Neural cell (in vitro differentiated cells): ENCODE results near the gene FOXJ1. TPM values are rescaled to one million over a fixed set of nuclear protein-coding genes. Genes with fewer than 3 reads are reported as not detected.

Source experiments
- H2AFZ ChIP-seq: fragments of 200-600, 300-800 bp; sonication (generic), shearing (Covaris generic); 2 replicates; pipeline ENCODE4 v1.6.0; 2014; ENCODE audit warnings: low read depth, mild to moderate bottlenecking, antibody characterized with exemption, low read length, moderate library complexity
- H3F3A ChIP-seq: fragments of 200-600 bp; shearing (Covaris generic); 2 replicates; pipeline ENCODE4 v1.6.1; 2016; ENCODE audit warnings: mild to moderate bottlenecking, moderate library complexity, mixed read lengths, antibody characterized with exemption, low read length; ENCODE audit not compliant: insufficient read depth, poor library complexity, severe bottlenecking
- H3K27ac ChIP-seq: fragments of 200-600, 300-800 bp; sonication (generic), shearing (Covaris generic); 2 replicates; pipeline ENCODE4 v1.5.1; 2014; ENCODE audit warnings: mild to moderate bottlenecking, low read length, moderate library complexity
- H3K27me3 ChIP-seq: fragments of 300-800, 200-600 bp; sonication (generic), shearing (Covaris generic); 2 replicates; pipeline ENCODE4 v1.6.0; 2014; ENCODE audit warnings: mild to moderate bottlenecking, low read depth, low read length, moderate library complexity; ENCODE audit not compliant: insufficient read depth
- H3K36me3 ChIP-seq: fragments of 300-800, 200-600 bp; sonication (generic), shearing (Covaris generic); 2 replicates; pipeline ENCODE4 v1.5.1; 2014; ENCODE audit warnings: mild to moderate bottlenecking, antibody characterized with exemption, low read length, moderate library complexity; ENCODE audit not compliant: insufficient read depth
- H3K4me2 ChIP-seq: fragments of 300-800, 200-600 bp; sonication (generic), shearing (Covaris generic); 2 replicates; pipeline ENCODE4 v1.6.0; 2014; ENCODE audit warnings: mild to moderate bottlenecking, low read length
- H3K4me3 ChIP-seq: fragments of 300-800, 200-600 bp; sonication (generic), shearing (Covaris generic); 2 replicates; pipeline ENCODE4 v1.5.1; 2014; ENCODE audit warnings: mild to moderate bottlenecking, low read length, moderate library complexity
- H3K79me2 ChIP-seq: fragments of 200-600 bp; shearing (Covaris generic); replicated peaks from 2 replicates; pipeline ENCODE4 v1.6.0; 2014; ENCODE audit warnings: mild to moderate bottlenecking, low read length, moderate library complexity; ENCODE audit not compliant: insufficient read depth
- H3K9ac ChIP-seq: fragments of 300-800, 200-600 bp; sonication (generic), shearing (Covaris generic); 2 replicates; pipeline ENCODE4 v1.6.1; 2016; ENCODE audit warnings: mild to moderate bottlenecking, low read length, mixed read lengths
- H3K9me2 ChIP-seq: fragments of 200-600 bp; shearing (Covaris generic); 2 replicates; pipeline ENCODE4 v1.6.1; 2016; ENCODE audit warnings: mild to moderate bottlenecking, low read length, mixed read lengths; ENCODE audit not compliant: insufficient read depth
- H3K9me3 ChIP-seq: fragments of 200-600, 300-800 bp; sonication (generic), shearing (Covaris generic); 2 replicates; pipeline ENCODE4 v1.6.1; 2016; ENCODE audit warnings: mild to moderate bottlenecking, mixed run types, low read length, moderate library complexity, mixed read lengths
- H4K20me1 ChIP-seq: fragments of 200-600 bp; shearing (Covaris generic); 2 replicates; pipeline ENCODE4 v1.6.1; 2016; ENCODE audit warnings: mild to moderate bottlenecking, mixed run types; ENCODE audit not compliant: insufficient read depth
- CTCF ChIP-seq: fragments of 450-650 bp; IDR thresholded peaks from 2 replicates; pipeline ENCODE4 v1.5.1; 2014; ENCODE audit warnings: antibody characterized with exemption, mild to moderate bottlenecking, moderate library complexity; ENCODE audit not compliant: poor library complexity, severe bottlenecking
- EP300 ChIP-seq: fragments of 450-650 bp; conservative IDR thresholded peaks from 2 replicates; pipeline ENCODE4 v1.6.1; 2014; ENCODE audit warnings: antibody characterized with exemption, mild to moderate bottlenecking, moderate library complexity; ENCODE audit not compliant: poor library complexity, severe bottlenecking
- EZH2 ChIP-seq: fragments of 200-600, 300-800 bp; shearing (Covaris generic), sonication (generic); IDR thresholded peaks from 2 replicates; pipeline ENCODE4 v1.6.1; 2014; ENCODE audit warnings: antibody characterized with exemption, low read length, borderline replicate concordance, mild to moderate bottlenecking; ENCODE audit not compliant: insufficient read depth, poor library complexity, severe bottlenecking
- MXI1 ChIP-seq: fragments of 450-650 bp; conservative IDR thresholded peaks from 2 replicates; pipeline ENCODE4 v1.6.1; 2014; ENCODE audit warnings: antibody characterized with exemption, mild to moderate bottlenecking; ENCODE audit not compliant: poor library complexity, severe bottlenecking
- POLR2AphosphoS5 ChIP-seq: IDR thresholded peaks from 2 replicates; pipeline ENCODE4 v1.6.1; 2012
- RAD21 ChIP-seq: fragments of 450-650 bp; conservative IDR thresholded peaks from 2 replicates; pipeline ENCODE4 v1.6.1; 2014; ENCODE audit warnings: antibody characterized with exemption, mild to moderate bottlenecking, moderate library complexity
- REST ChIP-seq: IDR thresholded peaks from 2 replicates; pipeline ENCODE4 v1.6.1; 2012; ENCODE audit warnings: borderline replicate concordance
- SMC3 ChIP-seq: fragments of 450-650 bp; conservative IDR thresholded peaks from 2 replicates; pipeline ENCODE4 v1.6.1; 2014; ENCODE audit warnings: antibody characterized with exemption, mild to moderate bottlenecking, moderate library complexity; ENCODE audit not compliant: poor library complexity
- TAF1 ChIP-seq: IDR thresholded peaks from 2 replicates; pipeline ENCODE4 v1.6.1; 2012; ENCODE audit warnings: low read depth
- polyA plus RNA-seq: library from polyadenylated mRNA; depleted of rRNA; stranded (reverse); fragments of >200 nt; gene quantifications from 2 replicates; pipeline ENCODE4 v1.2.3, GENCODE V29; 2014

The FOXJ1 gene
- polyA plus RNA-seq, 1 donor from 2014 or later: 0.56 TPM

GRCh38 chr17:76176701-76177574 lies 35.9 kb upstream of the FOXJ1 start:
- TF ChIP-seq EZH2 (no peak), POLR2AphosphoS5 (no peak), TAF1 (no peak), MXI1 (no peak)
- no peak overlapping the region for H3K27ac ChIP-seq
- H3K27me3 ChIP-seq: no peaks in the 10 kb centered on the region

GRCh38 chr17:76174037-76174436 lies 33.0 kb upstream of the FOXJ1 start:
- H4K20me1 ChIP-seq: no peaks in the 10 kb centered on the region
- H2AFZ ChIP-seq: no peak overlapping the region
- H3K79me2 ChIP-seq: no peaks in the 10 kb centered on the region
- no peak overlapping the region for H3K4me2 ChIP-seq
- TF ChIP-seq MXI1 (no peak), POLR2AphosphoS5 (no peak), SMC3 (no peak), EZH2 (no peak), RAD21 (no peak), EP300 (no peak)
- H3K9me3 ChIP-seq: no peaks in the 10 kb centered on the region
- no peak overlapping the region for H3K9ac ChIP-seq
- H3K4me3 ChIP-seq: no peak overlapping the region
- H3K36me3 ChIP-seq: no peaks in the 10 kb centered on the region
- H3K9me2 ChIP-seq: no peaks in the 10 kb centered on the region
- H3F3A ChIP-seq: no peaks in the 10 kb centered on the region
- no peaks in the 10 kb centered on the region for H3K27me3 ChIP-seq
- H3K27ac ChIP-seq: no peak overlapping the region

More at GRCh38 chr17:76176701-76177574, 35.9 kb upstream of the FOXJ1 start:
- H3F3A ChIP-seq: no peaks in the 10 kb centered on the region
- no peak overlapping the region for H3K9ac ChIP-seq
- H3K4me2 ChIP-seq: no peak overlapping the region
- H3K79me2 ChIP-seq: no peaks in the 10 kb centered on the region
- H3K36me3 ChIP-seq: no peaks in the 10 kb centered on the region
- H3K9me2 ChIP-seq: no peaks in the 10 kb centered on the region
- no peak overlapping the region for H3K4me3 ChIP-seq
- no peak overlapping the region for H2AFZ ChIP-seq
- H4K20me1 ChIP-seq: no peaks in the 10 kb centered on the region
- H3K9me3 ChIP-seq: no peaks in the 10 kb centered on the region

DNA sequence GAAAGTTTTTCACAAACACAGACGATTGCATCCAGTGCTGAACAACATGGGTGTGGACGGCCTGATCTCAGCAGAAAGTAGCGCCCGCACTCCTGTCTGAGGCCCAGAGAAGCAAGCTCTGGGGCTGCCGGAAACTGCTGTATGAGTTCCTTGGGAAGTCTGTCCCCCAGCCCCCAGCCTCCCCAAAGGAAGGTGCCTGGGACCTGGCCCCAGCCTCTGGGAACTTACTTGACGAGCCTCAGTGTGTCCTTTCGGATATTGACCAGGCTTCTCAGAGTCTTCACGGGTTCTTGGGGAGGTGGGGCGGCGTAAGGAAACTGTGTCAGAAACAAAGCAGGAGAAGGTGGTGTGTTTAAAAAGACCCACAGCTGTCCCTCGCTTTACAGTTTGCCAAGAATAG lies 32.4 kb upstream of the FOXJ1 start:
- no peaks in the 10 kb centered on the region for H3F3A ChIP-seq
- H3K27me3 ChIP-seq: no peaks in the 10 kb centered on the region
- no peak overlapping the region for H3K27ac ChIP-seq
- no peaks in the 10 kb centered on the region for H3K79me2 ChIP-seq
- no peak overlapping the region for H2AFZ ChIP-seq
- no peaks in the 10 kb centered on the region for H3K9me3 ChIP-seq
- no peak for TF ChIP-seq RAD21
- TF ChIP-seq MXI1: no peak
- no peak for TF ChIP-seq CTCF
- TF ChIP-seq POLR2AphosphoS5: no peak
- no peak for TF ChIP-seq EP300
- TF ChIP-seq TAF1: no peak
- TF ChIP-seq SMC3: no peak
- TF ChIP-seq REST: no peak
- TF ChIP-seq EZH2: no peak
- no peak overlapping the region for H3K9ac ChIP-seq
- H3K4me2 ChIP-seq: no peak overlapping the region
- no peaks in the 10 kb centered on the region for H3K9me2 ChIP-seq
- no peaks in the 10 kb centered on the region for H4K20me1 ChIP-seq
- no peaks in the 10 kb centered on the region for H3K36me3 ChIP-seq
- no peak overlapping the region for H3K4me3 ChIP-seq
